Astrocyte of the cerebellum (primary cell): ENCODE data around the gene ETS2.

ENCODE experiments used
- DNase-seq: peaks from one replicate; pipeline ENCODE4 v3.0.0-alpha.2; 2011; ENCODE audit warnings: low read depth
- H3K4me3 ChIP-seq: 2 replicates; pipeline ENCODE4 v1.5.1; 2011; ENCODE audit warnings: mild to moderate bottlenecking, low read depth, low read length, moderate library complexity
- CTCF ChIP-seq: IDR thresholded peaks from 2 replicates; pipeline ENCODE4 v1.5.1; 2012; ENCODE audit warnings: low read length, low read depth, moderate library complexity, mild to moderate bottlenecking; ENCODE audit errors: missing control alignments
- in situ Hi-C: cut with HindIII; loops from 2 replicates; pipeline ENCODE4 v1.10.0; 2017; ENCODE audit warnings: low sequenced_read_pairs

The ETS2 gene

GRCh38 chr21:38777015-38777414 is 28.7 kb upstream of the ETS2 start:
- no peak overlapping the region for H3K4me3 ChIP-seq
- in situ Hi-C loops = no loop called here
- DNase-seq = no peak
- no peak for TF ChIP-seq CTCF

- TF ChIP-seq CTCF = no peak
- no peak overlapping the region for H3K4me3 ChIP-seq
- in situ Hi-C loops = no loop called here
- DNase-seq = no peak
Observed at GRCh38 chr21:38777531-38777930, 28.2 kb upstream of the ETS2 start.

GRCh38 chr21:38780879-38781278 is 24.9 kb upstream of the ETS2 start:
- no peak for DNase-seq
- no peak overlapping the region for H3K4me3 ChIP-seq
- no peak for TF ChIP-seq CTCF
- in situ Hi-C loops = no loop called here

- H3K4me3 ChIP-seq = no peak overlapping the region
- in situ Hi-C loops = no loop called here
- no peak for TF ChIP-seq CTCF
- no peak for DNase-seq
Observed at GRCh38 chr21:38784458-38785266, 21.1 kb upstream of the ETS2 start.

GRCh38 chr21:38785483-38785882 is 20.2 kb upstream of the ETS2 start:
- DNase-seq = no peak

GRCh38 chr21:38787016-38787415 is 18.7 kb upstream of the ETS2 start:
- TF ChIP-seq CTCF = no peak
- in situ Hi-C loops = no loop called here
- DNase-seq = no peak

More at GRCh38 chr21:38785483-38785882, 20.2 kb upstream of the ETS2 start:
- H3K4me3 ChIP-seq = no peak overlapping the region
- TF ChIP-seq CTCF = no peak
- in situ Hi-C loops = no loop called here

More at GRCh38 chr21:38787016-38787415, 18.7 kb upstream of the ETS2 start:
- H3K4me3 ChIP-seq = no peak overlapping the region
